ENCODE data around the gene WSB1.

The WSB1 gene

DNA sequence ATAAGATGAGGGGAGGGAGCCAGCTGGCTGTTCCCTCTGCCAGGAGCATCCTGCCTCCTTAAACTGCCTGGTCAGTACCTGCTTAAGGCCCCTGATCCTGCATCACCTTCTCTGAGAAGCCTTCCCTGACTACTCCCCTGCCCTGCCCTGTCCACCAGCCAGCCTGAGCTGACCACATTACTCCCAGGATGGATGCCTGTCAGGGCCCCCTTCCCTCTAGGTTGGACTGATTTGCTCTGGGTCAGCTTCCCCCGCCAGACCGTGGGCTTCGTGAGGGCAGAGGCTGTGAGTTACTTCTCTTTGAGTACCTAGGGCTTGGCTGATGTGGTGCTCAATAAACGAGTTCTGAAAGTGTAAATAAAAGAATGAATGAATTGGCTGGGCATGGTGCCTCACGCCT lies 63.3 kb downstream of the WSB1 start:
- H3K27me3 ChIP-seq (ENCODE audit: insufficient read depth, poor library complexity, severe bottlenecking), result no peaks in the 10 kb centered on the region
- no peak for TF ChIP-seq SPI1 (IDR thresholded peaks at IDR 0.05; ENCODE audit: borderline replicate concordance, low read depth)
- TF ChIP-seq, protein P1, sequence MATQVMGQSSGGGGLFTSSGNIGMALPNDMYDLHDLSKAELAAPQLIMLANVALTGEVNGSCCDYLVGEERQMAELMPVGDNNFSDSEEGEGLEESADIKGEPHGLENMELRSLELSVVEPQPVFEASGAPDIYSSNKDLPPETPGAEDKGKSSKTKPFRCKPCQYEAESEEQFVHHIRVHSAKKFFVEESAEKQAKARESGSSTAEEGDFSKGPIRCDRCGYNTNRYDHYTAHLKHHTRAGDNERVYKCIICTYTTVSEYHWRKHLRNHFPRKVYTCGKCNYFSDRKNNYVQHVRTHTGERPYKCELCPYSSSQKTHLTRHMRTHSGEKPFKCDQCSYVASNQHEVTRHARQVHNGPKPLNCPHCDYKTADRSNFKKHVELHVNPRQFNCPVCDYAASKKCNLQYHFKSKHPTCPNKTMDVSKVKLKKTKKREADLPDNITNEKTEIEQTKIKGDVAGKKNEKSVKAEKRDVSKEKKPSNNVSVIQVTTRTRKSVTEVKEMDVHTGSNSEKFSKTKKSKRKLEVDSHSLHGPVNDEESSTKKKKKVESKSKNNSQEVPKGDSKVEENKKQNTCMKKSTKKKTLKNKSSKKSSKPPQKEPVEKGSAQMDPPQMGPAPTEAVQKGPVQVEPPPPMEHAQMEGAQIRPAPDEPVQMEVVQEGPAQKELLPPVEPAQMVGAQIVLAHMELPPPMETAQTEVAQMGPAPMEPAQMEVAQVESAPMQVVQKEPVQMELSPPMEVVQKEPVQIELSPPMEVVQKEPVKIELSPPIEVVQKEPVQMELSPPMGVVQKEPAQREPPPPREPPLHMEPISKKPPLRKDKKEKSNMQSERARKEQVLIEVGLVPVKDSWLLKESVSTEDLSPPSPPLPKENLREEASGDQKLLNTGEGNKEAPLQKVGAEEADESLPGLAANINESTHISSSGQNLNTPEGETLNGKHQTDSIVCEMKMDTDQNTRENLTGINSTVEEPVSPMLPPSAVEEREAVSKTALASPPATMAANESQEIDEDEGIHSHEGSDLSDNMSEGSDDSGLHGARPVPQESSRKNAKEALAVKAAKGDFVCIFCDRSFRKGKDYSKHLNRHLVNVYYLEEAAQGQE (IDR thresholded peaks at IDR 0.05; ENCODE audit: insufficient replicate concordance, low read depth), result no peak
- TF ChIP-seq, protein P2, sequence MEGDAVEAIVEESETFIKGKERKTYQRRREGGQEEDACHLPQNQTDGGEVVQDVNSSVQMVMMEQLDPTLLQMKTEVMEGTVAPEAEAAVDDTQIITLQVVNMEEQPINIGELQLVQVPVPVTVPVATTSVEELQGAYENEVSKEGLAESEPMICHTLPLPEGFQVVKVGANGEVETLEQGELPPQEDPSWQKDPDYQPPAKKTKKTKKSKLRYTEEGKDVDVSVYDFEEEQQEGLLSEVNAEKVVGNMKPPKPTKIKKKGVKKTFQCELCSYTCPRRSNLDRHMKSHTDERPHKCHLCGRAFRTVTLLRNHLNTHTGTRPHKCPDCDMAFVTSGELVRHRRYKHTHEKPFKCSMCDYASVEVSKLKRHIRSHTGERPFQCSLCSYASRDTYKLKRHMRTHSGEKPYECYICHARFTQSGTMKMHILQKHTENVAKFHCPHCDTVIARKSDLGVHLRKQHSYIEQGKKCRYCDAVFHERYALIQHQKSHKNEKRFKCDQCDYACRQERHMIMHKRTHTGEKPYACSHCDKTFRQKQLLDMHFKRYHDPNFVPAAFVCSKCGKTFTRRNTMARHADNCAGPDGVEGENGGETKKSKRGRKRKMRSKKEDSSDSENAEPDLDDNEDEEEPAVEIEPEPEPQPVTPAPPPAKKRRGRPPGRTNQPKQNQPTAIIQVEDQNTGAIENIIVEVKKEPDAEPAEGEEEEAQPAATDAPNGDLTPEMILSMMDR (IDR thresholded peaks at IDR 0.05; ENCODE audit: insufficient read depth, low read length), result no peak
- no peak for TF ChIP-seq POLR2AphosphoS5 (IDR thresholded peaks at IDR 0.05; ENCODE audit: low read depth)
- no peak for TF ChIP-seq GABPA (IDR thresholded peaks at IDR 0.05; ENCODE audit: low read depth)
- H3K27ac ChIP-seq (replicated peaks), result no peak overlapping the region
- H3K4me3 ChIP-seq (replicated peaks; ENCODE audit: insufficient read depth, low read length), result no peak overlapping the region
- no peak for DNase-seq (ENCODE audit: low read depth in 1 of 2, low spot score in 1 of 2)

DNA sequence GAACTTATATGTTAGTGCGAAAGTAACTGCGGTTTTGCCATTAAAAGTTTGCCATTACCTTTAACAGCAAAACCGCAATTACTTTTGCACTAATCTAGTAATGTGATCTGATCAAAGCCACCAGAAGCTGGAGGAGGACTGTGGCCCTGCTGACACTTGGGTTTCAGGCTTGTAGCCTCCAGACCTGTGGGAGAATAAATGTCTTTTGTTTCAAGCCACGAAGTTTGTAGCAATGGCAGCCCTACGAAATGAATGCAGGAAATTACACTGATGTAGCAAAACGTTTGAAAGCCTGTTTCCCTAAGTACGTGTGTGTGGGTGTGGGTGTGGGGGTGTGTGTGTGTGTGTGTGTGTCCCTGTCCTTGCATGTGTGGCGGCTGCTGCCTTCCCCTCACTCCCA lies 66.6 kb downstream of the WSB1 start:
- no peak overlapping the region for H3K27ac ChIP-seq (replicated peaks)
- TF ChIP-seq GABPA (IDR thresholded peaks at IDR 0.05; ENCODE audit: low read depth), result no peak
- TF ChIP-seq SPI1 (IDR thresholded peaks at IDR 0.05; ENCODE audit: borderline replicate concordance, low read depth), result no peak
- TF ChIP-seq POLR2AphosphoS5 (IDR thresholded peaks at IDR 0.05; ENCODE audit: low read depth), result no peak
- TF ChIP-seq, protein P1 (IDR thresholded peaks at IDR 0.05; ENCODE audit: insufficient replicate concordance, low read depth), result no peak
- TF ChIP-seq, protein P2 (IDR thresholded peaks at IDR 0.05; ENCODE audit: insufficient read depth, low read length), result no peak
- no peaks in the 10 kb centered on the region for H3K27me3 ChIP-seq (ENCODE audit: insufficient read depth, poor library complexity, severe bottlenecking)
- no peak overlapping the region for H3K4me3 ChIP-seq (replicated peaks; ENCODE audit: insufficient read depth, low read length)
- DNase-seq (ENCODE audit: low read depth in 1 of 2, low spot score in 1 of 2), result no peak

DNA sequence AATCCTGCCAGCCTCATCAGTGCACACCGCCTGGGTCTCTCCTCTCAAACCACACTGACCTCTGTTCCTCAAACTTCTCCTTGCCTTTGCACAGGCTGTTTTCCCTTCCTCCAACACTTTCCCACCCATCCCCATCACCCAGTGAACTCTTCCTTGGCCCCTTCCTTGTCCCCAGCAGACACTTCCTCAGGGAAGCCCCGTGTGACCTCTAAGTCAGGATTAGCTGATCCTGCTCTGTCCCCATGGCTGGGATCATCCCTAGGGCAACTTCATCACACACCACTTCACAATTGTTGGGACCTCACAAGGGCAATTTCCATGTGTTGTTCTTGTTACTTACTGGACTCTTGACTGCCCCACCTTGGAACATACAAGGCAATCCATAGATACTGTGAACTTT lies 67.8 kb downstream of the WSB1 start:
- H3K4me3 ChIP-seq (replicated peaks; ENCODE audit: insufficient read depth, low read length), result no peak overlapping the region
- no peaks in the 10 kb centered on the region for H3K27me3 ChIP-seq (ENCODE audit: insufficient read depth, poor library complexity, severe bottlenecking)
- TF ChIP-seq GABPA (IDR thresholded peaks at IDR 0.05; ENCODE audit: low read depth) (no peak), SPI1 (IDR thresholded peaks at IDR 0.05; ENCODE audit: borderline replicate concordance, low read depth) (no peak), POLR2AphosphoS5 (IDR thresholded peaks at IDR 0.05; ENCODE audit: low read depth) (no peak)
- TF ChIP-seq, protein P2 (IDR thresholded peaks at IDR 0.05; ENCODE audit: insufficient read depth, low read length), result no peak
- TF ChIP-seq, protein P1 (IDR thresholded peaks at IDR 0.05; ENCODE audit: insufficient replicate concordance, low read depth), result no peak
- H3K27ac ChIP-seq (replicated peaks), result no peak overlapping the region
- no peak for DNase-seq (ENCODE audit: low read depth in 1 of 2, low spot score in 1 of 2)
